ENCODE results near the gene PIK3AP1. TPM values are rescaled to one million over a fixed set of nuclear protein-coding genes. Genes with fewer than 3 reads are reported as not detected.

The PIK3AP1 gene
- total and polyA plus RNA-seq, 4 donors: 27.3 to 137 (median 50.9) TPM

DNA sequence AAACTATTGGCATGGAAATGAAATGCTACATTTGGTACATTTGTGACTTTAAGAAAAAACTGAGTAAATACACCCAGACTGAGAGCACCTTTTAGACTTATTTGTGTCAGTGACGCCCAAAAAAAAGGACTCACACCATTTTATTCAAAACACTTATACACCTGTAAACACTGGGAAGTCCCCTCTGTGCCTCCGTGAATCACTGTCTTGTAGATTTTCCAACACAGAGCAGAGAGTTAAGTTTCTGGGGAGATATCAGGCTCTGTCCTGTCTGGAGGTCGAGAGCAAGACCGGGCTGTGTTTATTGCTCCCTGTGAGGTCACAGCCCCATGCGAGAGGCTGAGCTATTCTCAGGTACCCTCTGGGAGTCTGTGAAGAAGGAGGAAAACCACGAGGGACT lies 72.8 kb downstream of the PIK3AP1 start:
- TF ChIP-seq CTCF (IDR thresholded peaks at IDR 0.05; ENCODE audit: low read depth, low read length, missing input control): no peak
- TF ChIP-seq GABPA (IDR thresholded peaks at IDR 0.05 in 1 of 2, conservative IDR thresholded peaks at IDR 0.05 in 1 of 2): no peak
- TF ChIP-seq HNF4G (IDR thresholded peaks at IDR 0.05): no peak
- TF ChIP-seq, protein P1, sequence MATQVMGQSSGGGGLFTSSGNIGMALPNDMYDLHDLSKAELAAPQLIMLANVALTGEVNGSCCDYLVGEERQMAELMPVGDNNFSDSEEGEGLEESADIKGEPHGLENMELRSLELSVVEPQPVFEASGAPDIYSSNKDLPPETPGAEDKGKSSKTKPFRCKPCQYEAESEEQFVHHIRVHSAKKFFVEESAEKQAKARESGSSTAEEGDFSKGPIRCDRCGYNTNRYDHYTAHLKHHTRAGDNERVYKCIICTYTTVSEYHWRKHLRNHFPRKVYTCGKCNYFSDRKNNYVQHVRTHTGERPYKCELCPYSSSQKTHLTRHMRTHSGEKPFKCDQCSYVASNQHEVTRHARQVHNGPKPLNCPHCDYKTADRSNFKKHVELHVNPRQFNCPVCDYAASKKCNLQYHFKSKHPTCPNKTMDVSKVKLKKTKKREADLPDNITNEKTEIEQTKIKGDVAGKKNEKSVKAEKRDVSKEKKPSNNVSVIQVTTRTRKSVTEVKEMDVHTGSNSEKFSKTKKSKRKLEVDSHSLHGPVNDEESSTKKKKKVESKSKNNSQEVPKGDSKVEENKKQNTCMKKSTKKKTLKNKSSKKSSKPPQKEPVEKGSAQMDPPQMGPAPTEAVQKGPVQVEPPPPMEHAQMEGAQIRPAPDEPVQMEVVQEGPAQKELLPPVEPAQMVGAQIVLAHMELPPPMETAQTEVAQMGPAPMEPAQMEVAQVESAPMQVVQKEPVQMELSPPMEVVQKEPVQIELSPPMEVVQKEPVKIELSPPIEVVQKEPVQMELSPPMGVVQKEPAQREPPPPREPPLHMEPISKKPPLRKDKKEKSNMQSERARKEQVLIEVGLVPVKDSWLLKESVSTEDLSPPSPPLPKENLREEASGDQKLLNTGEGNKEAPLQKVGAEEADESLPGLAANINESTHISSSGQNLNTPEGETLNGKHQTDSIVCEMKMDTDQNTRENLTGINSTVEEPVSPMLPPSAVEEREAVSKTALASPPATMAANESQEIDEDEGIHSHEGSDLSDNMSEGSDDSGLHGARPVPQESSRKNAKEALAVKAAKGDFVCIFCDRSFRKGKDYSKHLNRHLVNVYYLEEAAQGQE (IDR thresholded peaks at IDR 0.05): no peak
- H3K27ac ChIP-seq (ENCODE audit: low read depth in 1 of 2, low read length in 2 of 2): peak overlapping the region; percentile 84 to 86
- WGBS: 61% methylated on average over 6 of the region's 6 CpGs

GRCh38 chr10:96646751-96647166 lies 73.6 kb downstream of the PIK3AP1 start:
- Histone ChIP-seq H3K9me3 (ENCODE audit: control insufficient read depth in 4 of 4, low read length in 3 of 4) (no peaks in the 10 kb centered on the region), H3K27ac (ENCODE audit: low read depth in 1 of 2, low read length in 2 of 2) (peak overlapping the region; percentile 84 to 86), H3K27me3 (ENCODE audit: control insufficient read depth in 4 of 4, insufficient read depth in 4 of 4, low read length in 3 of 4) (no peaks in the 10 kb centered on the region), H3K4me3 (ENCODE audit: low read depth in 1 of 3, low read length in 3 of 3) (no peak overlapping the region), H3K9ac (ENCODE audit: low read depth in 1 of 2, low read length in 2 of 2) (peak overlapping the region in 1 of 2 donors; percentile 61), H3K36me3 (ENCODE audit: control insufficient read depth in 4 of 4, insufficient read depth in 3 of 4, low read depth in 1 of 4, low read length in 3 of 4) (peaks cover 2 to 42% (median 22%) of the 10 kb centered on the region in 4 donors), H3K4me1 (ENCODE audit: control insufficient read depth in 4 of 4, insufficient read depth in 4 of 4, low read length in 3 of 4) (peaks cover 7 to 44% (median 26%) of the 10 kb centered on the region in 4 donors)
- 26% methylated on average over 3 of the region's 3 CpGs for WGBS
- TF ChIP-seq HNF4A (conservative IDR thresholded peaks at IDR 0.05): peak in 1 of 2 donors; percentile 48
- no peak for TF ChIP-seq CTCF (IDR thresholded peaks at IDR 0.05; ENCODE audit: low read depth, low read length, missing input control)
- TF ChIP-seq RXRA (IDR thresholded peaks at IDR 0.05): peak; percentile 61 to 77
- TF ChIP-seq ZBTB33 (IDR thresholded peaks at IDR 0.05): peak; percentile 31
- TF ChIP-seq MAX (IDR thresholded peaks at IDR 0.05): peak; percentile 66
- TF ChIP-seq, protein P2, sequence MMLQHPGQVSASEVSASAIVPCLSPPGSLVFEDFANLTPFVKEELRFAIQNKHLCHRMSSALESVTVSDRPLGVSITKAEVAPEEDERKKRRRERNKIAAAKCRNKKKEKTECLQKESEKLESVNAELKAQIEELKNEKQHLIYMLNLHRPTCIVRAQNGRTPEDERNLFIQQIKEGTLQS (IDR thresholded peaks at IDR 0.05): no peak
- peak; percentile 31 to 32 for TF ChIP-seq RAD21 (IDR thresholded peaks at IDR 0.05)
- peak; percentile 47 for TF ChIP-seq SP1 (IDR thresholded peaks at IDR 0.05)
- TF ChIP-seq TAF1 (conservative IDR thresholded peaks at IDR 0.05): no peak
- peak; percentile 2 for TF ChIP-seq FOXA2 (IDR thresholded peaks at IDR 0.05)
- peak in 1 of 2 donors; percentile 42 for TF ChIP-seq JUND (IDR thresholded peaks at IDR 0.05)
- TF ChIP-seq, protein P1 (IDR thresholded peaks at IDR 0.05): no peak
- no peak for TF ChIP-seq GABPA (IDR thresholded peaks at IDR 0.05 in 1 of 2, conservative IDR thresholded peaks at IDR 0.05 in 1 of 2)
- no peak for DNase-seq (ENCODE audit: low spot score)

More for the DNA sequence above, 72.8 kb downstream of the PIK3AP1 start:
- Histone ChIP-seq H3K9ac (ENCODE audit: low read depth in 1 of 2, low read length in 2 of 2) (peak overlapping the region in 1 of 2 donors; percentile 58), H3K9me3 (ENCODE audit: control insufficient read depth in 4 of 4, low read length in 3 of 4) (no peaks in the 10 kb centered on the region), H3K4me1 (ENCODE audit: control insufficient read depth in 4 of 4, insufficient read depth in 4 of 4, low read length in 3 of 4) (peaks cover 7 to 43% (median 26%) of the 10 kb centered on the region in 4 donors), H3K36me3 (ENCODE audit: control insufficient read depth in 4 of 4, insufficient read depth in 3 of 4, low read depth in 1 of 4, low read length in 3 of 4) (peaks cover 2 to 45% (median 23%) of the 10 kb centered on the region in 4 donors), H3K4me3 (ENCODE audit: low read depth in 1 of 3, low read length in 3 of 3) (no peak overlapping the region), H3K27me3 (ENCODE audit: control insufficient read depth in 4 of 4, insufficient read depth in 4 of 4, low read length in 3 of 4) (no peaks in the 10 kb centered on the region)
- no peak for DNase-seq (ENCODE audit: low spot score)
